Smooth muscle cell (in vitro differentiated cells): ENCODE results near the gene KIAA1549. TPM values are rescaled to one million over a fixed set of nuclear protein-coding genes. Genes with fewer than 3 reads are reported as not detected.
"Not testable (repeated sequence)": the region's sequence is repeated elsewhere in the genome, so short reads cannot be mapped to it uniquely, and the experiment has no call there.

Source experiments
- DNase-seq: peaks from one replicate; lab custom pipeline; 2025; ENCODE audit not compliant: unreplicated experiment; lab: John Stamatoyannopoulos, UW
- H2AFZ ChIP-seq: fragments of 200-600 bp; sonication (generic); 2 replicates; pipeline ENCODE4 v1.6.0; 2016; ENCODE audit warnings: antibody characterized with exemption, low read depth, mild to moderate bottlenecking
- H3F3A ChIP-seq: fragments of 200-600 bp; sonication (generic); 2 replicates; pipeline ENCODE4 v1.6.0; 2017; ENCODE audit warnings: antibody characterized with exemption, low read depth
- H3K27ac ChIP-seq: fragments of 200-600 bp; sonication (generic); 2 replicates; pipeline ENCODE4 v1.5.1; 2016; ENCODE audit warnings: low read depth, mild to moderate bottlenecking
- H3K27me3 ChIP-seq: fragments of 200-600 bp; sonication (generic); 2 replicates; pipeline ENCODE4 v1.6.1; 2016; ENCODE audit warnings: low read depth, mild to moderate bottlenecking
- H3K36me3 ChIP-seq: fragments of 200-600 bp; sonication (generic); 2 replicates; pipeline ENCODE4 v1.5.1; 2016; ENCODE audit warnings: low read depth
- H3K4me1 ChIP-seq: fragments of 200-600 bp; sonication (generic); 2 replicates; pipeline ENCODE4 v1.5.1; 2016; ENCODE audit warnings: low read depth
- H3K4me2 ChIP-seq: fragments of 200-600 bp; sonication (generic); 2 replicates; pipeline ENCODE4 v1.6.0; 2016; ENCODE audit warnings: mild to moderate bottlenecking
- H3K4me3 ChIP-seq: fragments of 200-600 bp; sonication (generic); 2 replicates; pipeline ENCODE4 v1.5.1; 2016; ENCODE audit warnings: mild to moderate bottlenecking
- H3K79me2 ChIP-seq: fragments of 200-600 bp; sonication (generic); 2 replicates; pipeline ENCODE4 v1.6.0; 2016; ENCODE audit warnings: low read depth, mild to moderate bottlenecking
- H3K9ac ChIP-seq: fragments of 200-600 bp; sonication (generic); 2 replicates; pipeline ENCODE4 v1.6.0; 2016; ENCODE audit warnings: low read depth
- H3K9me3 ChIP-seq: fragments of 200-600 bp; sonication (generic); replicated peaks from 2 replicates; pipeline ENCODE4 v1.5.1; 2016; ENCODE audit warnings: low read depth
- H4K20me1 ChIP-seq: fragments of 200-600 bp; sonication (generic); 2 replicates; pipeline ENCODE4 v1.6.0; 2016; ENCODE audit warnings: low read depth
- CTCF ChIP-seq: fragments of 200-600 bp; sonication (generic); IDR thresholded peaks from 2 replicates; pipeline ENCODE4 v1.5.1; 2017; ENCODE audit warnings: borderline replicate concordance, mild to moderate bottlenecking, antibody characterized with exemption; ENCODE audit not compliant: insufficient read depth, poor library complexity, severe bottlenecking
- WGBS: methylation state at CpG from one replicate; pipeline ENCODE4 v1.1.7; 2016; ENCODE audit warnings: low lambda C conversion rate; 5-methylcytosine and 5-hydroxymethylcytosine counted together
- polyA plus RNA-seq: library from polyadenylated mRNA; unstranded; fragments of >200 nt; fragmentation: Nextera tagmentation; extraction: Ambion mirVana; gene quantifications from 2 replicates; pipeline ENCODE4 v1.2.1, GENCODE V29; 2016
- total RNA-seq: library from RNA; depleted of rRNA; stranded (reverse); fragments of >200 nt; gene quantifications from 2 replicates; pipeline ENCODE4 v1.2.3, GENCODE V29; 2014

The KIAA1549 gene
- total and polyA plus RNA-seq, 2 experiments from 2014 or later = 4.1 to 7.1 TPM

GRCh38 chr7:138979988-138980562, 1.1 kb downstream of the KIAA1549 start:
- Histone ChIP-seq H3K4me1 (peaks cover 12% of the 10 kb centered on the region), H3K27me3 (no peaks in the 10 kb centered on the region), H2AFZ (peak overlapping the region; percentile 89), H3F3A (no peaks in the 10 kb centered on the region), H3K9me3 (no peaks in the 10 kb centered on the region), H3K79me2 (peaks cover 39% of the 10 kb centered on the region), H3K4me3 (peak overlapping the region; percentile 78), H3K4me2 (peak overlapping the region; percentile 92), H3K36me3 (no peaks in the 10 kb centered on the region), H4K20me1 (peaks cover 29% of the 10 kb centered on the region), H3K27ac (no peak overlapping the region), H3K9ac (peak overlapping the region; percentile 56)
- DNase-seq = no peak
- TF ChIP-seq CTCF = no peak
- 25% methylated on average over 9 of the region's 9 CpGs for WGBS

GRCh38 chr7:138979226-138979979, 1.8 kb downstream of the KIAA1549 start:
- no peaks in the 10 kb centered on the region for H3K36me3 ChIP-seq
- H3K9me3 ChIP-seq = no peaks in the 10 kb centered on the region
- no peak for TF ChIP-seq CTCF
- peak overlapping the region; percentile 92 for H3K4me2 ChIP-seq
- no peaks in the 10 kb centered on the region for H3K27me3 ChIP-seq
- H3K4me3 ChIP-seq = peak overlapping the region; percentile 78
- 96% methylated on average over 6 of the region's 6 CpGs for WGBS
- H2AFZ ChIP-seq = no peak overlapping the region
- no peak overlapping the region for H3K27ac ChIP-seq
- no peaks in the 10 kb centered on the region for H3F3A ChIP-seq
- no peak for DNase-seq
- H4K20me1 ChIP-seq = peaks cover 35% of the 10 kb centered on the region
- H3K4me1 ChIP-seq = peaks cover 12% of the 10 kb centered on the region
- H3K9ac ChIP-seq = no peak overlapping the region
- H3K79me2 ChIP-seq = peaks cover 39% of the 10 kb centered on the region

GRCh38 chr7:138978541-138979184, 2.5 kb downstream of the KIAA1549 start:
- Histone ChIP-seq H3K4me3 (no peak overlapping the region), H3K4me2 (no peak overlapping the region), H3K9ac (no peak overlapping the region), H3K79me2 (peaks cover 39% of the 10 kb centered on the region), H3K4me1 (peaks cover 12% of the 10 kb centered on the region), H4K20me1 (peaks cover 43% of the 10 kb centered on the region), H3K27ac (no peak overlapping the region), H3K36me3 (no peaks in the 10 kb centered on the region), H3F3A (no peaks in the 10 kb centered on the region), H3K27me3 (no peaks in the 10 kb centered on the region), H2AFZ (no peak overlapping the region), H3K9me3 (no peaks in the 10 kb centered on the region)
- TF ChIP-seq CTCF = no peak
- no peak for DNase-seq
- WGBS = 82% methylated on average over 6 of the region's 6 CpGs

GRCh38 chr7:138976161-138976560, 5.0 kb downstream of the KIAA1549 start:
- H2AFZ ChIP-seq, H3K4me3 ChIP-seq, H3K9me3 ChIP-seq, DNase-seq, H3F3A ChIP-seq, H3K27me3 ChIP-seq, H3K4me2 ChIP-seq, H3K27ac ChIP-seq, H3K9ac ChIP-seq, H3K36me3 ChIP-seq: not testable (repeated sequence)
- Histone ChIP-seq H3K4me1 (peaks cover 12% of the 10 kb centered on the region), H3K79me2 (peaks cover 50% of the 10 kb centered on the region), H4K20me1 (peaks cover 48% of the 10 kb centered on the region)
- WGBS = 75% methylated on average over 11 of the region's 11 CpGs
